Measurements from ENCODE around the gene CTTNBP2NL.
A peak's percentile ranks its signal among the peaks of the same experiment; 100 is the strongest.

CTTNBP2NL gene

DNA sequence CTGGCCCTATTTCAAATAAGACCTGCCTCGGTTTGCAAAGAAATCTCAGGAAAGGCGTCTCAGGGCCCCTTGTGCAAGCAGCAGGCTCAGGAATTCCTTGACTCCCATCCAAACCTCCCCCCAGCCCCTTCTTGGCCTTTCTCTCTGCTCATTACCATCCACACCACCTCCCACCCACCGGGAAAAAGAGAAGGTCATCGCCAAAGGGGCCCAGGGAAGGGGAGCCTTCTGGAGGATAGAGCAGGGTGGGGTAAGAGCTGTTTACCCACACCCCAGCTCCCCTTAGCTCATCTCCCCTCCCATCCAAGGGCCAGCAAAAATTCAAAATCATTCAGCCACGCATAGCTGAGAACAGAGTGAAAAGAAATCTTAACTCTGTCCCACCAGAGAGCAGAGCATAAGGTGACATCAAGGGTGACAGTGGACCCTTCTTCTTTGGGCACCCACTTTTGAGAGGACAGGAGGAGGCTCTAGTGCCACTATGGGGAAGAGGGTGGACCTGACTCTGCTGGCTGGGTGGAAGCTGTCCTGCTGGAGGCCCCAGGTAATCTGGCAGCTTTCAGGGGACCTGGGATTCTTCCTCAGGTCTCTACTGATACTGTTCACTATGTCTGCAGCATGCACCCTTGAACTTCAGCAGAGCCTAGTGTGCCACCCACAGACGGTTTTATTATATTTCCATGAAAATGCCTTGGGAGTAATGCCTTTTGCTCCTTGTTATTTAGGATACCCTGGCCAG is 108.8 kb downstream of the CTTNBP2NL start:
- Histone ChIP-seq H3K23ac (ENCODE audit: low read length in 2 of 2) (no peak overlapping the region), H3K18ac (ENCODE audit: low read depth in 1 of 2, low read length in 2 of 2) (no peak overlapping the region), H3K79me1 (replicated peaks; ENCODE audit: low read length, poor library complexity, severe bottlenecking) (peaks cover 3% of the 10 kb centered on the region), H3K4me3 (ENCODE audit: insufficient read depth in 1 of 2, low read depth in 1 of 2, low read length in 2 of 2) (no peak overlapping the region), H2BK15ac (ENCODE audit: low read depth, poor library complexity, severe bottlenecking) (peak overlapping the region; percentile 95), H2AK5ac (ENCODE audit: low read length, severe bottlenecking) (peak overlapping the region; percentile 24), H4K8ac (ENCODE audit: low read length) (no peak overlapping the region), H4K91ac (ENCODE audit: low read length) (no peak overlapping the region), H3K4me1 (ENCODE audit: control insufficient read depth, insufficient read depth, low read depth, low read length) (peaks cover 31% of the 10 kb centered on the region), H3K36me3 (ENCODE audit: control insufficient read depth in 1 of 2, insufficient read depth in 2 of 2, low read depth in 1 of 2, low read length in 2 of 2) (no peaks in the 10 kb centered on the region), H3K4me2 (ENCODE audit: low read length, poor library complexity, severe bottlenecking) (no peak overlapping the region), H3K4ac (ENCODE audit: low read depth in 1 of 2, low read length in 2 of 2) (no peak overlapping the region), H3K27me3 (ENCODE audit: control insufficient read depth in 1 of 2, insufficient read depth in 1 of 2, low read length in 2 of 2) (peaks cover 0 to 56% of the 10 kb centered on the region in 2 experiments), H3K27ac (ENCODE audit: low read length, poor library complexity, severe bottlenecking) (no peak overlapping the region), H3K9ac (ENCODE audit: low read length) (no peak overlapping the region), H2BK12ac (ENCODE audit: low read length in 2 of 2) (no peak overlapping the region), H3K9me3 (ENCODE audit: control insufficient read depth, low read length) (no peaks in the 10 kb centered on the region), H3K14ac (ENCODE audit: low read length in 2 of 2) (no peak overlapping the region), H2BK120ac (ENCODE audit: low read depth, low read length) (no peak overlapping the region), H2BK5ac (ENCODE audit: low read depth, low read length, poor library complexity, severe bottlenecking) (no peak overlapping the region), H2AFZ (ENCODE audit: low read depth, low read length) (no peak overlapping the region)
- DNase-seq = no peak
- 67% methylated on average over 4 of the region's 6 CpGs for WGBS

DNA sequence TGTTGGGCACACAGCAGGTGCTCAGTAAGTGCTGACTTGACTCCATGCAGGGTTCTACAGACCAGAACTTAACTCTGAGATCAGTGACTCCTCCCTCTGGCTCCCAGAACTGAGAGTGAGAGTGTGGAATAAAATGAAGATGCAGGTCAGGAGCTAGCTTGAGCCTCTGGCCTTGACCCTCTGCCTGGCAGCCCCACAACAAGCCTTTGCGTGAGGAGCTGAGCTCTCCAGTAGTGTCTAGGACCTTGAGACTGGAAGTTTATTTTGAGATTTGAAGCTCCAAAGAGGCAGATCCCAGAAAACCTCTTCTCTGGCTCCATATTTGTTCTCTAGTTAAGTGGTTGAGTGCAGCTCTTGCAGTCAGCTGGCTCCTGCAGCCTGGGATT is 109.4 kb downstream of the CTTNBP2NL start:
- peaks cover 34% of the 10 kb centered on the region for H3K4me1 ChIP-seq (ENCODE audit: control insufficient read depth, insufficient read depth, low read depth, low read length)
- H4K91ac ChIP-seq (ENCODE audit: low read length) = no peak overlapping the region
- no peak overlapping the region for H2BK5ac ChIP-seq (ENCODE audit: low read depth, low read length, poor library complexity, severe bottlenecking)
- H3K14ac ChIP-seq (ENCODE audit: low read length in 2 of 2) = no peak overlapping the region
- peaks cover 3% of the 10 kb centered on the region for H3K79me1 ChIP-seq (replicated peaks; ENCODE audit: low read length, poor library complexity, severe bottlenecking)
- no peaks in the 10 kb centered on the region for H3K9me3 ChIP-seq (ENCODE audit: control insufficient read depth, low read length)
- DNase-seq = no peak
- no peak overlapping the region for H3K18ac ChIP-seq (ENCODE audit: low read depth in 1 of 2, low read length in 2 of 2)
- H2AK5ac ChIP-seq (ENCODE audit: low read length, severe bottlenecking) = peak overlapping the region; percentile 9
- H3K4me3 ChIP-seq (ENCODE audit: insufficient read depth in 1 of 2, low read depth in 1 of 2, low read length in 2 of 2) = no peak overlapping the region
- H2AFZ ChIP-seq (ENCODE audit: low read depth, low read length) = no peak overlapping the region
- H3K4me2 ChIP-seq (ENCODE audit: low read length, poor library complexity, severe bottlenecking) = no peak overlapping the region
- no peaks in the 10 kb centered on the region for H3K36me3 ChIP-seq (ENCODE audit: control insufficient read depth in 1 of 2, insufficient read depth in 2 of 2, low read depth in 1 of 2, low read length in 2 of 2)
- H3K23ac ChIP-seq (ENCODE audit: low read length in 2 of 2) = no peak overlapping the region
- H3K27me3 ChIP-seq (ENCODE audit: control insufficient read depth in 1 of 2, insufficient read depth in 1 of 2, low read length in 2 of 2) = peaks cover 0 to 62% of the 10 kb centered on the region in 2 experiments
- WGBS = 100% methylated on average over 1 of the region's 1 CpG
- no peak overlapping the region for H2BK15ac ChIP-seq (ENCODE audit: low read depth, poor library complexity, severe bottlenecking)
- no peak overlapping the region for H4K8ac ChIP-seq (ENCODE audit: low read length)
- no peak overlapping the region for H3K27ac ChIP-seq (ENCODE audit: low read length, poor library complexity, severe bottlenecking)
- H3K9ac ChIP-seq (ENCODE audit: low read length) = no peak overlapping the region
- H3K4ac ChIP-seq (ENCODE audit: low read depth in 1 of 2, low read length in 2 of 2) = no peak overlapping the region
- no peak overlapping the region for H2BK120ac ChIP-seq (ENCODE audit: low read depth, low read length)
- H2BK12ac ChIP-seq (ENCODE audit: low read length in 2 of 2) = no peak overlapping the region

DNA sequence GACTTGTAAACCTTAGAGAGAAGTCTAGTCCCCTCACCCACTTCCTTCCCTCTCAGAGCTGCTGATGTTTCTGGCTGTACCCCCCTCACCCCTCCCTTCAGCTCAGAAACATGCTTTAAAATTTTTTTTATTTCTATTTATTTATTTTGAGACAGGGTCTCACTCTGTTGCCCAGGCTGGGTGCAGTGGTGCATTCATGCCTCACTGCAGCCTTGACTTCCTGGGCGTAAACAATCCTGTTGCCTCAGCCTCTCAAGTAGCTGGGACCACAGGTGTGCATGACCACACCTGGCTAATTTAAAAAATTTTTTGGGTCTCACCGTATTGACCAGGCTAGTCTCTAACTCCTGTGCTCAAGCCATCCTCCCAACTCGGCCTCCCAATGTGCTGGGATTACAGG is 109.9 kb downstream of the CTTNBP2NL start:
- H2AFZ ChIP-seq (ENCODE audit: low read depth, low read length) = no peak overlapping the region
- peaks cover 35% of the 10 kb centered on the region for H3K4me1 ChIP-seq (ENCODE audit: control insufficient read depth, insufficient read depth, low read depth, low read length)
- no peak overlapping the region for H3K4me3 ChIP-seq (ENCODE audit: insufficient read depth in 1 of 2, low read depth in 1 of 2, low read length in 2 of 2)
- H3K36me3 ChIP-seq (ENCODE audit: control insufficient read depth in 1 of 2, insufficient read depth in 2 of 2, low read depth in 1 of 2, low read length in 2 of 2) = no peaks in the 10 kb centered on the region
- H4K91ac ChIP-seq (ENCODE audit: low read length) = no peak overlapping the region
- no peak overlapping the region for H2BK5ac ChIP-seq (ENCODE audit: low read depth, low read length, poor library complexity, severe bottlenecking)
- H4K8ac ChIP-seq (ENCODE audit: low read length) = no peak overlapping the region
- WGBS = 96% methylated on average over 3 of the region's 3 CpGs
- H3K14ac ChIP-seq (ENCODE audit: low read length in 2 of 2) = no peak overlapping the region
- H2BK12ac ChIP-seq (ENCODE audit: low read length in 2 of 2) = no peak overlapping the region
- H3K23ac ChIP-seq (ENCODE audit: low read length in 2 of 2) = no peak overlapping the region
- no peak overlapping the region for H2AK5ac ChIP-seq (ENCODE audit: low read length, severe bottlenecking)
- peaks cover 3% of the 10 kb centered on the region for H3K79me1 ChIP-seq (replicated peaks; ENCODE audit: low read length, poor library complexity, severe bottlenecking)
- no peaks in the 10 kb centered on the region for H3K9me3 ChIP-seq (ENCODE audit: control insufficient read depth, low read length)
- no peak overlapping the region for H3K4me2 ChIP-seq (ENCODE audit: low read length, poor library complexity, severe bottlenecking)
- H2BK15ac ChIP-seq (ENCODE audit: low read depth, poor library complexity, severe bottlenecking) = no peak overlapping the region
- H3K18ac ChIP-seq (ENCODE audit: low read depth in 1 of 2, low read length in 2 of 2) = no peak overlapping the region
- no peak overlapping the region for H3K9ac ChIP-seq (ENCODE audit: low read length)
- no peak overlapping the region for H3K4ac ChIP-seq (ENCODE audit: low read depth in 1 of 2, low read length in 2 of 2)
- no peak for DNase-seq
- no peak overlapping the region for H2BK120ac ChIP-seq (ENCODE audit: low read depth, low read length)
- peaks cover 0 to 64% of the 10 kb centered on the region in 2 experiments for H3K27me3 ChIP-seq (ENCODE audit: control insufficient read depth in 1 of 2, insufficient read depth in 1 of 2, low read length in 2 of 2)
- H3K27ac ChIP-seq (ENCODE audit: low read length, poor library complexity, severe bottlenecking) = no peak overlapping the region

DNA sequence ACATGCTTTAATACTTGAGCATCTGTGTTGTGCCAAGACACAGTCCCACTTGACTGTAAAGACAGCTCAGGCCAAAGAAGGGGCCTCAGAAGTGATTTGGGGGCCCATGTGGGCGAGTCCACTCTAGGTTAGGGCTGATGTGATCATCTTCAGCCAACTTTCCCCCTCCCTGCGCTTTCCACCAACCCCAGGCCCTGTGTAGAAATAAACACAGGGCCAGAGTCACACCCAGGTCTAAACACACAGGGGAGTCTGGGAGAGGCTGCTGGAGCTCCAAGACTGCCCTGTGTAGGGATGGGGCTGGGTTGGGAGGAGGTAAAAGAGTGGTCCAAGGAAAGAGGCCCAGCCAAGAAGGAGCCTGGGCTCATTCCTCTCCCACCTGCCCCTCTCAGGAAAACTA is 110.3 kb downstream of the CTTNBP2NL start:
- no peak overlapping the region for H3K4me3 ChIP-seq (ENCODE audit: insufficient read depth in 1 of 2, low read depth in 1 of 2, low read length in 2 of 2)
- no peaks in the 10 kb centered on the region for H3K9me3 ChIP-seq (ENCODE audit: control insufficient read depth, low read length)
- no peak overlapping the region for H4K8ac ChIP-seq (ENCODE audit: low read length)
- no peak overlapping the region for H3K9ac ChIP-seq (ENCODE audit: low read length)
- no peak overlapping the region for H2BK5ac ChIP-seq (ENCODE audit: low read depth, low read length, poor library complexity, severe bottlenecking)
- H2AFZ ChIP-seq (ENCODE audit: low read depth, low read length) = no peak overlapping the region
- no peak overlapping the region for H2BK120ac ChIP-seq (ENCODE audit: low read depth, low read length)
- H3K4ac ChIP-seq (ENCODE audit: low read depth in 1 of 2, low read length in 2 of 2) = no peak overlapping the region
- H2BK15ac ChIP-seq (ENCODE audit: low read depth, poor library complexity, severe bottlenecking) = peak overlapping the region; percentile 75
- H4K91ac ChIP-seq (ENCODE audit: low read length) = no peak overlapping the region
- H3K27ac ChIP-seq (ENCODE audit: low read length, poor library complexity, severe bottlenecking) = no peak overlapping the region
- H3K4me1 ChIP-seq (ENCODE audit: control insufficient read depth, insufficient read depth, low read depth, low read length) = peaks cover 38% of the 10 kb centered on the region
- H3K4me2 ChIP-seq (ENCODE audit: low read length, poor library complexity, severe bottlenecking) = no peak overlapping the region
- DNase-seq = no peak
- H3K14ac ChIP-seq (ENCODE audit: low read length in 2 of 2) = no peak overlapping the region
- no peak overlapping the region for H3K18ac ChIP-seq (ENCODE audit: low read depth in 1 of 2, low read length in 2 of 2)
- H3K36me3 ChIP-seq (ENCODE audit: control insufficient read depth in 1 of 2, insufficient read depth in 2 of 2, low read depth in 1 of 2, low read length in 2 of 2) = no peaks in the 10 kb centered on the region
- WGBS = 75% methylated on average over 1 of the region's 2 CpGs
- H3K23ac ChIP-seq (ENCODE audit: low read length in 2 of 2) = no peak overlapping the region
- peaks cover 0 to 64% of the 10 kb centered on the region in 2 experiments for H3K27me3 ChIP-seq (ENCODE audit: control insufficient read depth in 1 of 2, insufficient read depth in 1 of 2, low read length in 2 of 2)
- peak overlapping the region; percentile 49 for H2AK5ac ChIP-seq (ENCODE audit: low read length, severe bottlenecking)
- H3K79me1 ChIP-seq (replicated peaks; ENCODE audit: low read length, poor library complexity, severe bottlenecking) = peaks cover 3% of the 10 kb centered on the region
- no peak overlapping the region for H2BK12ac ChIP-seq (ENCODE audit: low read length in 2 of 2)

All from mesenchymal stem cell (in vitro differentiated cells and primary cell).